Psoas muscle (tissue), 8 donors: ENCODE results near the gene DIPK1A. TPM values are rescaled to one million over a fixed set of nuclear protein-coding genes. Genes with fewer than 3 reads are reported as not detected.

ENCODE experiments used
- ATAC-seq, 4 donors: fragments of 200-7000 bp; cut with Tn5 transposase; one replicate each; pipeline ENCODE4 v1.9.1; 2020; ENCODE audit warnings: moderate library complexity in 3 of 4, mild to moderate bottlenecking in 2 of 4
- DNase-seq, 2 donors: peaks; one replicate each; pipeline ENCODE4 v3.0.0-alpha.2; 2020
- H3K27ac ChIP-seq: fragments of 200-600 bp; one replicate; pipeline ENCODE4 v1.8.0; 2022
- H3K27me3 ChIP-seq, 3 donors: fragments of 200-600 bp in 1 of 3; one replicate each; pipeline versions ENCODE4 v1.6.1 to v1.8.0; 2013 to 2022; ENCODE audit warnings: low read length in 2 of 3, mild to moderate bottlenecking in 2 of 3, moderate library complexity in 1 of 3; ENCODE audit not compliant: insufficient read depth in 3 of 3
- H3K36me3 ChIP-seq, 2 donors: fragments of 200-600 bp in 1 of 2; one replicate each; pipeline versions ENCODE4 v1.6.1 to v1.8.0; 2013 to 2022; ENCODE audit warnings: low read depth in 1 of 2, mild to moderate bottlenecking in 1 of 2, moderate library complexity in 1 of 2; ENCODE audit not compliant: insufficient read depth in 1 of 2
- H3K4me1 ChIP-seq: fragments of 200-600 bp; one replicate; pipeline ENCODE4 v1.8.0; 2022
- H3K4me3 ChIP-seq: fragments of 200-600 bp; one replicate; pipeline ENCODE4 v1.8.0; 2022; ENCODE audit warnings: mild to moderate bottlenecking
- H3K9me3 ChIP-seq: fragments of 200-600 bp; one replicate; pipeline ENCODE4 v1.8.0; 2022
- CTCF ChIP-seq: fragments of 200-600 bp; IDR thresholded peaks from one replicate; pipeline ENCODE4 v1.8.0; 2022; ENCODE audit warnings: antibody characterized with exemption
- WGBS, 3 donors: extraction: QIAGEN DNeasy Blood & Tissue Kit; methylation state at CpG; one replicate each; pipeline versions ENCODE4 v1.1.6 to v1.1.7; 2013; 5-methylcytosine and 5-hydroxymethylcytosine counted together
- intact Hi-C, 2 donors: fragments of 100-400 bp; cut with DNase I; formaldehyde crosslinking; loops; one replicate each; pipeline versions ENCODE4 v1.11.0 to v1.14.2; 2022
- polyA plus RNA-seq, 3 donors: library from polyadenylated mRNA; stranded (reverse); fragments of 200-250 nt; gene quantifications; one replicate each; pipeline ENCODE4 v1.2.3, GENCODE V29; 2013
- total RNA-seq, 4 donors: library from RNA; stranded (reverse); fragmentation: NEBNext Ultra II Directional in 2 of 4; extraction: Animal tissue kit (Norgen Biotek cat#: 25700) in 2 of 4; gene quantifications; one replicate each; pipeline versions ENCODE4 v1.2.1 to v1.2.4, GENCODE V29; 2021 to 2023
- donor health status: healthy with polysubstance abuse.
- donor health status: DM: no; HTN: no; CAD: no; lungs with moderate emphysema.
- donor health status: Bipolar disorder and iron deficiency.
- donor health status: healthy.
- donor health status: DM: yes; HTN: yes; CAD: no.
- donor health status: DM: no; HTN: no; CAD: no.
- donor health status: DM: no; HTN: no; CAD: no.
- donor health status: DM: yes; HTN: yes; CAD: no.

Gene DIPK1A
- total and polyA plus RNA-seq, 7 donors = 2.2 to 7.9 (median 5.7) TPM

- H3K9me3 ChIP-seq = no peaks in the 10 kb centered on the region
- no peaks in the 10 kb centered on the region for H3K36me3 ChIP-seq
- H3K4me1 ChIP-seq = peaks cover 3% of the 10 kb centered on the region
- ATAC-seq (no peak), DNase-seq (no peak)
- H3K27ac ChIP-seq = no peak overlapping the region
- no peak for TF ChIP-seq CTCF
- WGBS, 3 donors = 85 to 89% (median 88%) methylated on average over 2 of the region's 2 CpGs
- intact Hi-C loops = no loop called here
- H3K27me3 ChIP-seq = no peaks in the 10 kb centered on the region
- H3K4me3 ChIP-seq = no peak overlapping the region
Measured at GRCh38 chr1:92907949-92908684, 53.1 kb downstream of the DIPK1A start.

DNA sequence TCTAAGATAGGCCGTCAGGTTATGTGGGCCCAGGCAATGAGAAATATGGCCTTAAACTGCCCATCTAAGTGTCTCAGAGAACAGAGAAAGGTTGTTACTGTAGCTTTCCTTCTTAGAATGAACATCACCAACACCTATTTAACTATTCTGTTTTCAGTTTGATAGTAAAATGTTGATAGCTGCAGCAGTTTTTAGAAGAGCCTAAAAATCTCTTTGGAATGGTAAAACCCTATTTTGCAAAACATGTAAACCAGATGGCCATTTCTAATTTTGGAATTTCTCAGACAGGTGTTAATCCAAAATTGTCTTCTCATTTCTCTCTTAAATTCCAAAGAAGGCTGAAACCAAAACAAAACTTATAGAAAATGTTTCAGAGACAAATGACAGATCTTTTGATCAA is 57.5 kb downstream of the DIPK1A start:
- Histone ChIP-seq H3K27ac (no peak overlapping the region), H3K36me3 (no peaks in the 10 kb centered on the region), H3K4me1 (peaks cover 3% of the 10 kb centered on the region), H3K4me3 (no peak overlapping the region), H3K9me3 (no peaks in the 10 kb centered on the region), H3K27me3 (no peaks in the 10 kb centered on the region)
- WGBS, 3 donors = 79 to 93% (median 90%) methylated on average over 1 of the region's 1 CpG
- no peak for ATAC-seq
- TF ChIP-seq CTCF = no peak
- intact Hi-C loops = no loop called here
- DNase-seq = no peak

- no peaks in the 10 kb centered on the region for H3K36me3 ChIP-seq
- 98 to 100% (median 100%) methylated on average over 1 of the region's 1 CpG for WGBS, 3 donors
- H3K27me3 ChIP-seq = no peaks in the 10 kb centered on the region
- H3K9me3 ChIP-seq = no peaks in the 10 kb centered on the region
- DNase-seq (no peak), ATAC-seq (no peak)
- H3K4me3 ChIP-seq = no peak overlapping the region
- no peak for TF ChIP-seq CTCF
- no peak overlapping the region for H3K27ac ChIP-seq
- intact Hi-C loops = no loop called here
- no peaks in the 10 kb centered on the region for H3K4me1 ChIP-seq
Measured at GRCh38 chr1:92902406-92902744, 58.9 kb downstream of the DIPK1A start.

DNA sequence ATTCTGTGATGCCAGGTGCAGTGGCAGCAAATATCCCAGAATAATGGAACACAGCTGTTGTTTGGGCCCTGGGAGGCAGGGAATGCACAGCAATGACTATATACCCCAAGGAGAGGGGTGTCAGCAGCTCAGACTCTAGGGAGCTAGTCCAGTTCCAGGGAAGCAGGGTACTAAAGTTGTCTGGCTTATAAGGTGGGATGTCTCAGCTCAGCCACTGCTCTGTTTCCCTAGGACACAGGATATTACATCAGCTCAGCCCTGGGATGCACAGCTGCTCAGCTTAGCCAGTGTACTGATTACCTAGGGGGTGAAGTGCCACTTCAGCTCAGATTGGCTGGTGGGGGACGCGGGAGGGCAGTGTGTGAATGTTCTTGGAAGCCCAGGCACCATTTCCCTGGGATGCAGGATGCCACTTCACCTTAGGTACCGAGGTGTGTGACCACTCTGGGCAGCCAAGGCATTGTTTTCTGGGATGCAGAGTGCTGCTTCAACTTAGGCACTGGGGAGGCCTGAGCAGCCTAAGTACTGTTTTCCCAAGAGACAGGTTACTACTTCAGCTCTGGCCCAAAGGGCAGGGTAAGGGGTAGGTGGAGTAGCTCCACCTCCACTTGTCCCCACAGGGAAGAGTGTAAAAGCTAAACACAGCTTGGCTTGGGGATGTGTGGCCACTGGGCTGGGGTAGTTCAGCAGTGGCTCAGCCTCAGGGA is 59.4 kb downstream of the DIPK1A start:
- H3K4me1 ChIP-seq = no peaks in the 10 kb centered on the region

More for the DNA sequence above, 59.4 kb downstream of the DIPK1A start:
- Histone ChIP-seq H3K27me3 (no peaks in the 10 kb centered on the region), H3K4me3 (no peak overlapping the region), H3K27ac (no peak overlapping the region), H3K36me3 (no peaks in the 10 kb centered on the region), H3K9me3 (no peaks in the 10 kb centered on the region)
- WGBS, 3 donors = 92 to 96% (median 95%) methylated on average over 3 of the region's 3 CpGs
- TF ChIP-seq CTCF = no peak
- DNase-seq (no peak), ATAC-seq (no peak)
- intact Hi-C loops = no loop called here
